HepG2 (cell line): ENCODE measurements around the gene COL8A1. TPM values are rescaled to one million over a fixed set of nuclear protein-coding genes. Genes with fewer than 3 reads are reported as not detected.

Experiments used
- ATAC-seq: fragments of 200-7000 bp; cut with Tn5 transposase; 3 replicates; pipeline ENCODE4 v1.9.1; 2020; ENCODE audit warnings: mild to moderate bottlenecking, moderate library complexity
- BruUV-seq: library from RNA; stranded (reverse); fragments of 400-500 nt; replicated peaks from 2 replicates; lab custom pipeline; 2021; lab: Mats Ljungman, UMichigan
- CTCF ChIA-PET: fragments of 300-600 bp; formaldehyde crosslinking; extraction: SDS; loops from one replicate; lab custom pipeline; 2021; ENCODE audit warnings: low total read pairs, inconsistent platforms, low intra/inter-chr PET ratio; lab: Yijun Ruan, JAX
- POLR2A ChIA-PET: fragments of 350-600 bp; sonication (Branson Sonifier 250); formaldehyde crosslinking; loops from one replicate; lab custom pipeline; 2020; ENCODE audit warnings: antibody characterized with exemption, inconsistent platforms; lab: Yijun Ruan, JAX
- DNase-seq: peaks from one replicate; pipeline ENCODE4 v3.0.0-alpha.2; 2015; ENCODE audit warnings: low spot score
- FAIRE-seq: peaks from 3 replicates; lab custom pipeline; 2011; peaks lifted over from hg19 to GRCh38; lab: Jason Lieb, UNC
- H2AFZ ChIP-seq: one replicate; pipeline ENCODE4 v1.6.1; 2011; ENCODE audit warnings: low read length, inconsistent platforms
- H3K27ac ChIP-seq: fragments of 300-600 bp; 3 replicates; pipeline ENCODE4 v1.8.0; 2011; ENCODE audit warnings: mixed run types, mild to moderate bottlenecking, mixed read lengths, low read length, inconsistent platforms; ENCODE audit not compliant: insufficient read depth; ENCODE audit errors: extremely low read length
- H3K27me3 ChIP-seq, 2 experiments: fragments of 200-600 bp in 1 of 2; 2 replicates in 1 of 2; 3 replicates in 1 of 2; pipeline versions ENCODE4 v1.6.0 to v1.8.0; 2011; ENCODE audit warnings: low read length in 2 of 2, mild to moderate bottlenecking in 2 of 2, moderate library complexity in 2 of 2, inconsistent platforms in 1 of 2; ENCODE audit not compliant: insufficient read depth in 2 of 2, control insufficient read depth in 1 of 2
- H3K36me3 ChIP-seq, 2 experiments: fragments of 200-600 bp in 1 of 2; replicated peaks in 1 of 2; 2 replicates in 1 of 2; 3 replicates in 1 of 2; pipeline versions ENCODE4 v1.5.1 to v1.8.0; 2011; ENCODE audit warnings: low read length in 2 of 2, inconsistent platforms in 1 of 2; ENCODE audit not compliant: insufficient read depth in 2 of 2, control insufficient read depth in 1 of 2
- H3K4me1 ChIP-seq: 2 replicates; pipeline ENCODE4 v1.5.1; 2012; ENCODE audit warnings: low read length, inconsistent platforms; ENCODE audit not compliant: insufficient read depth
- H3K4me2 ChIP-seq: 2 replicates; pipeline ENCODE4 v1.6.0; 2011; ENCODE audit warnings: low read depth, low read length, inconsistent platforms
- H3K4me3 ChIP-seq, 3 experiments: fragments of 200-600 bp in 1 of 3; sonication (generic), shearing (Covaris generic) in 1 of 3; replicated peaks in 1 of 3; 2 replicates each; pipeline ENCODE4 v1.5.1; 2011 to 2016; ENCODE audit warnings: low read length in 3 of 3, inconsistent platforms in 2 of 3, low read depth in 2 of 3, mild to moderate bottlenecking in 2 of 3, control low read depth in 1 of 3, mixed read lengths in 1 of 3; ENCODE audit not compliant: insufficient read depth in 1 of 3
- H3K79me2 ChIP-seq: one replicate; pipeline ENCODE4 v1.6.1; 2011; ENCODE audit warnings: low read length, inconsistent platforms; ENCODE audit not compliant: insufficient read depth
- H3K9ac ChIP-seq: 2 replicates; pipeline ENCODE4 v1.6.0; 2011; ENCODE audit warnings: mild to moderate bottlenecking, low read depth, low read length, inconsistent platforms; ENCODE audit not compliant: insufficient read depth
- H3K9me3 ChIP-seq: 2 replicates; pipeline ENCODE4 v1.5.1; 2012; ENCODE audit warnings: mild to moderate bottlenecking, low read length
- H4K20me1 ChIP-seq: 2 replicates; pipeline ENCODE4 v1.6.0; 2011; ENCODE audit warnings: inconsistent platforms, mild to moderate bottlenecking, low read length, moderate library complexity; ENCODE audit not compliant: insufficient read depth
- FOXA1 ChIP-seq, 2 experiments: fragments of 450-650 bp in 1 of 2; sonication (generic) in 1 of 2; formaldehyde crosslinking in 1 of 2; IDR thresholded peaks; 2 replicates each; pipeline versions ENCODE4 v1.4.0 to v1.6.1; 2016 to 2020; ENCODE audit warnings: missing genetic modification reagents in 1 of 2
- MTA1 ChIP-seq: sonication (generic); formaldehyde crosslinking; IDR thresholded peaks from 2 replicates; pipeline ENCODE4 v1.4.0; 2020; ENCODE audit warnings: missing genetic modification reagents, mild to moderate bottlenecking, borderline replicate concordance
- MTA3 ChIP-seq: sonication (generic); formaldehyde crosslinking; IDR thresholded peaks from 2 replicates; pipeline ENCODE4 v1.4.0; 2020; ENCODE audit warnings: missing genetic modification reagents
- RAD51 ChIP-seq: fragments of 450-650 bp; IDR thresholded peaks from 2 replicates; pipeline ENCODE4 v1.6.1; 2016; ENCODE audit warnings: borderline replicate concordance
- SNAPC2 ChIP-seq: sonication (generic); formaldehyde crosslinking; IDR thresholded peaks from 2 replicates; pipeline ENCODE4 v1.8.1; 2022; ENCODE audit warnings: mild to moderate bottlenecking, missing genetic modification reagents
- TBL1XR1 ChIP-seq: fragments of 150-350 bp; IDR thresholded peaks from 2 replicates; pipeline ENCODE4 v1.6.1; 2014; ENCODE audit warnings: borderline replicate concordance, low read length; ENCODE audit not compliant: partially characterized antibody
- ZNF225 ChIP-seq: sonication (generic); formaldehyde crosslinking; IDR thresholded peaks from 2 replicates; pipeline ENCODE4 v1.4.0; 2020; ENCODE audit warnings: mild to moderate bottlenecking, missing genetic modification reagents
- ZNF720 ChIP-seq: sonication (generic); formaldehyde crosslinking; IDR thresholded peaks from 2 replicates; pipeline ENCODE4 v1.4.0; 2020; ENCODE audit warnings: missing genetic modification reagents
- ZNF839 ChIP-seq: sonication (generic); formaldehyde crosslinking; IDR thresholded peaks from 2 replicates; pipeline ENCODE4 v1.4.0; 2020; ENCODE audit warnings: missing genetic modification reagents, mild to moderate bottlenecking, borderline replicate concordance
- ZSCAN22 ChIP-seq: sonication (generic); formaldehyde crosslinking; IDR thresholded peaks from 2 replicates; pipeline ENCODE4 v1.4.0; 2020; ENCODE audit warnings: mild to moderate bottlenecking, missing genetic modification reagents
- ZSCAN9 ChIP-seq: IDR thresholded peaks from 2 replicates; pipeline ENCODE4 v1.6.1; 2016; ENCODE audit warnings: borderline replicate concordance
- WGBS: methylation state at CpG from one replicate; pipeline ENCODE4 v1.1.6; 2017; ENCODE audit warnings: low lambda C conversion rate; 5-methylcytosine and 5-hydroxymethylcytosine counted together
- in situ Hi-C: cut with HindIII; loops from 2 replicates; pipeline ENCODE4 v1.10.0; 2017; ENCODE audit warnings: low pct_unique_long_range_greater_than_20kb; ENCODE audit not compliant: extremely low pct_ligation_motif_present
- intact Hi-C: fragments of 100-400 bp; cut with micrococcal nuclease; formaldehyde crosslinking; loops from one replicate; pipeline ENCODE4 v1.10.0; 2022; ENCODE audit not compliant: unreplicated experiment
- polyA plus RNA-seq, 8 experiments: library from polyadenylated mRNA; depleted of rRNA in 3 of 8; stranded (reverse) in 7 of 8; unstranded in 1 of 8; fragments of >200 nt; fragmentation: Illumina TruSeq in 4 of 8; extraction: Trizol in 4 of 8; gene quantifications; 2 replicates each; pipeline versions ENCODE4 v1.2.1 to v1.2.3, GENCODE V29; 2011 to 2016; ENCODE audit warnings: low read depth in 4 of 8, missing spikeins in 1 of 8, mixed read lengths in 1 of 8; ENCODE audit not compliant: insufficient read depth in 1 of 8
- total RNA-seq, 5 experiments: library from RNA; depleted of rRNA; stranded (reverse); fragments of >200 nt; fragmentation: Illumina TruSeq; extraction: Trizol; gene quantifications; 2 replicates each; pipeline ENCODE4 v1.2.3, GENCODE V29; 2016; ENCODE audit warnings: low read depth in 1 of 5
- TF ChIP-seq, protein P1 (sequence below): sonication (generic); formaldehyde crosslinking; IDR thresholded peaks from 2 replicates; pipeline ENCODE4 v1.4.0; 2020; ENCODE audit warnings: missing genetic modification reagents, low read depth, mild to moderate bottlenecking, borderline replicate concordance
- TF ChIP-seq, protein P2 (sequence below): IDR thresholded peaks from 2 replicates; pipeline ENCODE4 v1.6.1; 2012; ENCODE audit warnings: low read depth, low read length, improper control_type of control experiment
- TF ChIP-seq, protein P3 (sequence below): sonication (generic); formaldehyde crosslinking; IDR thresholded peaks from 2 replicates; pipeline ENCODE4 v1.5.0; 2020; ENCODE audit warnings: missing genetic modification reagents

The COL8A1 gene
- total and polyA plus RNA-seq, 2 of the 13 experiments (the other 11 are each of a cell fraction or from before 2014, with no cell fraction given) = not detected

DNA sequence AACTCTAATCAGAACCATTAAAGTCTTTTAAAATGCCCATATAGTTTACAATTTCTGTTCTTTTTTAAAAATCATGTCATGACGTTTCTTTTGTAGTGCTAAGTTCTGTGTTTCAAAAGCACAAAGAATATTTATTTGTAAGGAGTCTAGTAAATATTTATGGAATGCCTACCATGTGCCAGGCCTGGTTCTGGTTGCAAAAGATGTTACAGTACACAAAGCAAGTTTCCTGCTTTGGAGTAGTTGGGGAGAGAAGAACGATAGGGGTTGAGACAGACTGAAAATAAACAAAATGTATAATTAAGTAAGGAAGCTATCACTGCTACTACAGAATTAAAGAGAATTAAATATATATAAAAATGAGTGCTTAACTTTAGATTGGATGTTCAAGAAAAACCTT, 92.5 kb downstream of the COL8A1 start:
- no peaks in the 10 kb centered on the region for H3K9me3 ChIP-seq
- no peaks in the 10 kb centered on the region for H3K4me1 ChIP-seq
- no peak overlapping the region for H3K9ac ChIP-seq
- DNase-seq (no peak), ATAC-seq (no peak), FAIRE-seq (no peak)
- no peak for TF ChIP-seq ZSCAN9 (CRISPR knock-in tag)
- TF ChIP-seq MTA3 (CRISPR knock-in tag) = no peak
- H3K79me2 ChIP-seq = no peaks in the 10 kb centered on the region
- BruUV-seq = no TSS peak
- WGBS = 0% methylated on average over 2 of the region's 2 CpGs
- ChIA-PET POLR2A (no interaction called here), CTCF (no interaction called here)
- no peak overlapping the region for H3K27ac ChIP-seq
- no peaks in the 10 kb centered on the region for H3K36me3 ChIP-seq
- in situ Hi-C loops (no loop called here), intact Hi-C loops (no loop called here)
- H3K4me3 ChIP-seq = no peak overlapping the region
- H4K20me1 ChIP-seq = no peaks in the 10 kb centered on the region
- no peak overlapping the region for H2AFZ ChIP-seq
- no peak overlapping the region for H3K4me2 ChIP-seq
- H3K27me3 ChIP-seq = no peaks in the 10 kb centered on the region

DNA sequence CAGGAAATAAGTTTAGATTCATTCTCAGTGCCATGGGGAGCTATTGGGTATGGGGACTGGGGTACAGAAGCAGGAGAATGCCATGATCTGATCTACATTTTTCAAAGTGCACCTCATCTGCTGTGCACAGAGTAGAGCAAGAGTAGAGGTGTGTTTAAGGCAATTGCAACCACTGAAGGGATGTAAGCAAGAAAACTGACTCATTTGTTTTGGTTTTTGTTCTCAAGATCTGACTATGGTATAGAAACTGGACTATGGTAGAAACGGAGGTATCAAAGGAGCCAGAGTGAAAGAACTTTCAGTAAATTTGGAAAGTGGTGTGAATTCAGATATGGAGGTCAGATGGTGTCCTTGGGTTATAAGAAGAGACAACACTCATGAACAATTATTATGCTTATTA, 93.1 kb downstream of the COL8A1 start:
- in situ Hi-C loops (no loop called here), intact Hi-C loops (no loop called here)
- DNase-seq (no peak), ATAC-seq (no peak), FAIRE-seq (no peak)
- no peaks in the 10 kb centered on the region for H3K4me1 ChIP-seq
- no peaks in the 10 kb centered on the region for H3K36me3 ChIP-seq
- H3K9ac ChIP-seq = no peak overlapping the region
- no peaks in the 10 kb centered on the region for H3K27me3 ChIP-seq
- POLR2A ChIA-PET = no interaction called here
- CTCF ChIA-PET = no interaction called here
- no peak overlapping the region for H3K4me3 ChIP-seq
- no peaks in the 10 kb centered on the region for H3K9me3 ChIP-seq
- no peak overlapping the region for H3K27ac ChIP-seq
- H2AFZ ChIP-seq = no peak overlapping the region
- no peak overlapping the region for H3K4me2 ChIP-seq
- 0% methylated on average over 1 of the region's 1 CpG for WGBS
- BruUV-seq = no TSS peak
- H3K79me2 ChIP-seq = no peaks in the 10 kb centered on the region
- H4K20me1 ChIP-seq = no peaks in the 10 kb centered on the region
- TF ChIP-seq, protein P1, sequence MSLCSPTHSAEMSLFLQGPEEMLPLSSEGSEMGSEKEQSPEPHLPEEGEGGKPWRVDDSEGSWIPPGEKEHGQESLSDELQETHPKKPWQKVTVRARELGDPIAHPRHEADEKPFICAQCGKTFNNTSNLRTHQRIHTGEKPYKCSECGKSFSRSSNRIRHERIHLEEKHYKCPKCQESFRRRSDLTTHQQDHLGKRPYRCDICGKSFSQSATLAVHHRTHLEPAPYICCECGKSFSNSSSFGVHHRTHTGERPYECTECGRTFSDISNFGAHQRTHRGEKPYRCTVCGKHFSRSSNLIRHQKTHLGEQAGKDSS (CRISPR knock-in tag) = no peak
- TF ChIP-seq FOXA1 (IDR thresholded peaks at IDR 0.05) = no peak
- TF ChIP-seq FOXA1 (CRISPR knock-in tag; IDR thresholded peaks at IDR 0.05) = no peak
- TF ChIP-seq MTA1 (CRISPR knock-in tag) = no peak
- TF ChIP-seq ZSCAN22 (CRISPR knock-in tag) = no peak
- TF ChIP-seq TBL1XR1 = no peak
- TF ChIP-seq, protein P2, sequence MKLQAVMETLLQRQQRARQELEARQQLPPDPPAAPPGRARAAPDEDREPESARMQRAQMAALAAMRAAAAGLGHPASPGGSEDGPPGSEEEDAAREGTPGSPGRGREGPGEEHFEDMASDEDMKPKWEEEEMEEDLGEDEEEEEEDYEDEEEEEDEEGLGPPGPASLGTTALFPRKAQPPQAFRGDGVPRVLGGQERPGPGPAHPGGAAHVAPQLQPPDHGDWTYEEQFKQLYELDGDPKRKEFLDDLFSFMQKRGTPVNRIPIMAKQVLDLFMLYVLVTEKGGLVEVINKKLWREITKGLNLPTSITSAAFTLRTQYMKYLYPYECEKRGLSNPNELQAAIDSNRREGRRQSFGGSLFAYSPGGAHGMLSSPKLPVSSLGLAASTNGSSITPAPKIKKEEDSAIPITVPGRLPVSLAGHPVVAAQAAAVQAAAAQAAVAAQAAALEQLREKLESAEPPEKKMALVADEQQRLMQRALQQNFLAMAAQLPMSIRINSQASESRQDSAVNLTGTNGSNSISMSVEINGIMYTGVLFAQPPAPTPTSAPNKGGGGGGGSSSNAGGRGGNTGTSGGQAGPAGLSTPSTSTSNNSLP = no peak
- no peak for TF ChIP-seq ZNF225 (CRISPR knock-in tag)
- TF ChIP-seq RAD51 = no peak
- no peak for TF ChIP-seq ZNF720 (CRISPR knock-in tag)
- no peak for TF ChIP-seq ZNF839 (CRISPR knock-in tag)
- TF ChIP-seq, protein P3, sequence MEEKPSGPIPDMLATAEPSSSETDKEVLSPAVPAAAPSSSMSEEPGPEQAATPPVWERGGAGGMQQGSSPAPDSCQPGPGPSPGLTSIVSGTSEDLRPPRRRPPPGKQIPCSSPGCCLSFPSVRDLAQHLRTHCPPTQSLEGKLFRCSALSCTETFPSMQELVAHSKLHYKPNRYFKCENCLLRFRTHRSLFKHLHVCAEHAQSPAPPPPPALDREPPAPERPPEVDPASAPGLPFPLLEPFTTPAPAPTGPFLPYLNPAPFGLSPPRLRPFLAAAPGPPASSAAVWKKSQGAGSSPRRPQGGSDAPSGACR (CRISPR knock-in tag) = no peak
- no peak for TF ChIP-seq SNAPC2 (CRISPR knock-in tag)
